OCI-LY1 (cell line): ENCODE measurements around the gene MPRIP.

Experiments
- H2AFZ ChIP-seq: fragments of 200-600 bp; sonication (generic), shearing (Covaris generic); 2 replicates; pipeline ENCODE4 v1.6.0; 2014; ENCODE audit warnings: antibody characterized with exemption, mild to moderate bottlenecking, low read length
- H3F3A ChIP-seq: fragments of 200-600 bp; sonication (generic), shearing (Covaris generic); 2 replicates; pipeline ENCODE4 v1.6.0; 2014; ENCODE audit warnings: mild to moderate bottlenecking, antibody characterized with exemption, low read length, moderate library complexity; ENCODE audit not compliant: insufficient read depth
- H3K27ac ChIP-seq: fragments of 200-600 bp; sonication (generic); 2 replicates; pipeline ENCODE4 v1.5.1; 2014; ENCODE audit warnings: low read length, mixed run types, mild to moderate bottlenecking, low read depth; ENCODE audit not compliant: poor library complexity, severe bottlenecking
- H3K27me3 ChIP-seq: fragments of 200-600 bp; sonication (generic); 2 replicates; pipeline ENCODE4 v1.6.0; 2014; ENCODE audit warnings: antibody characterized with exemption, mild to moderate bottlenecking, low read length, moderate library complexity; ENCODE audit not compliant: insufficient read depth
- H3K36me3 ChIP-seq: fragments of 200-600 bp; sonication (generic); 2 replicates; pipeline ENCODE4 v1.6.1; 2014; ENCODE audit warnings: mild to moderate bottlenecking, antibody characterized with exemption, low read length, moderate library complexity, mixed read lengths; ENCODE audit not compliant: insufficient read depth
- H3K4me1 ChIP-seq: fragments of 200-600 bp; sonication (generic); 2 replicates; pipeline ENCODE4 v1.5.1; 2014; ENCODE audit warnings: mild to moderate bottlenecking, low read length, moderate library complexity; ENCODE audit not compliant: insufficient read depth, severe bottlenecking
- H3K4me2 ChIP-seq: fragments of 200-600 bp; sonication (generic), shearing (Covaris generic); 2 replicates; pipeline ENCODE4 v1.6.1; 2014; ENCODE audit warnings: low read length
- H3K4me3 ChIP-seq: fragments of 200-600 bp; sonication (generic); 2 replicates; pipeline ENCODE4 v1.5.1; 2014; ENCODE audit warnings: low read length, low read depth, mild to moderate bottlenecking, mixed read lengths; ENCODE audit not compliant: poor library complexity, severe bottlenecking
- H3K79me2 ChIP-seq: fragments of 200-600 bp; shearing (Covaris generic); 2 replicates; pipeline ENCODE4 v1.6.1; 2016; ENCODE audit warnings: mixed run types, low read length, mixed read lengths; ENCODE audit not compliant: insufficient read depth
- H3K9ac ChIP-seq: fragments of 200-600 bp; sonication (generic), shearing (Covaris generic); 2 replicates; pipeline ENCODE4 v1.6.1; 2014; ENCODE audit warnings: mild to moderate bottlenecking, low read length, mixed read lengths
- H3K9me2 ChIP-seq: fragments of 200-600 bp; sonication (generic), shearing (Covaris generic); 2 replicates; pipeline ENCODE4 v1.6.1; 2014; ENCODE audit warnings: low read depth, mild to moderate bottlenecking, low read length, mixed read lengths
- H3K9me3 ChIP-seq: fragments of 200-600 bp; shearing (Covaris generic); 2 replicates; pipeline ENCODE4 v1.6.1; 2014; ENCODE audit warnings: low read length, mixed read lengths
- H4K20me1 ChIP-seq: fragments of 200-600 bp; sonication (generic), shearing (Covaris generic); 2 replicates; pipeline ENCODE4 v1.6.0; 2016; ENCODE audit warnings: mild to moderate bottlenecking, low read length; ENCODE audit not compliant: insufficient read depth
- EZH2 ChIP-seq: fragments of 200-600 bp; sonication (generic), shearing (Covaris generic); IDR thresholded peaks from 2 replicates; pipeline ENCODE4 v1.8.0; 2017; ENCODE audit warnings: borderline replicate concordance, mixed run types, mild to moderate bottlenecking, antibody characterized with exemption, low read length, moderate library complexity, mixed read lengths
- TF ChIP-seq, protein P1 (sequence below): fragments of 200-600 bp; sonication (generic), shearing (Covaris generic); IDR thresholded peaks from 2 replicates; pipeline ENCODE4 v1.5.1; 2017; ENCODE audit warnings: mild to moderate bottlenecking, antibody characterized with exemption, low read length, moderate library complexity, mixed read lengths

MPRIP gene

DNA sequence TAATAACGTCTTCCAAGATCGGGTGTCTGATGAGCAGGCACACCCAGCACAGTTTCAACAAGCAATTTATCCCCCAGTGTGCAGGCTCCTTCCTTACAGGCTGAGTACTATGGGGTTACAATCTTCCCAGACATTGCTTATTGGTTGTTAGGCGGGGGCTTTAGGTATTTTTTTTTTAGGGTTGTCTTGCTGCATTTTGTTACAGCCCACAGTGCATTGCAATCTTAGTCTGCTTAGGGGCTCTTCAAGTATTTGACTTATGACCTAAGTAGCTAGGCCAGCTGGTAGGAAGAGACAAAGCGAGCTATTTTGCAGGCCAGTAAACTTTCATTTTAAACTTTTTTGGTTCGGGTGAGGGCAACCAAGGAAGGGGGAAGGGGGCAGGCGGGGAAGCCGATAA is 158.1 kb downstream of the MPRIP start:
- TF ChIP-seq EZH2, result no peak
- TF ChIP-seq, protein P1, sequence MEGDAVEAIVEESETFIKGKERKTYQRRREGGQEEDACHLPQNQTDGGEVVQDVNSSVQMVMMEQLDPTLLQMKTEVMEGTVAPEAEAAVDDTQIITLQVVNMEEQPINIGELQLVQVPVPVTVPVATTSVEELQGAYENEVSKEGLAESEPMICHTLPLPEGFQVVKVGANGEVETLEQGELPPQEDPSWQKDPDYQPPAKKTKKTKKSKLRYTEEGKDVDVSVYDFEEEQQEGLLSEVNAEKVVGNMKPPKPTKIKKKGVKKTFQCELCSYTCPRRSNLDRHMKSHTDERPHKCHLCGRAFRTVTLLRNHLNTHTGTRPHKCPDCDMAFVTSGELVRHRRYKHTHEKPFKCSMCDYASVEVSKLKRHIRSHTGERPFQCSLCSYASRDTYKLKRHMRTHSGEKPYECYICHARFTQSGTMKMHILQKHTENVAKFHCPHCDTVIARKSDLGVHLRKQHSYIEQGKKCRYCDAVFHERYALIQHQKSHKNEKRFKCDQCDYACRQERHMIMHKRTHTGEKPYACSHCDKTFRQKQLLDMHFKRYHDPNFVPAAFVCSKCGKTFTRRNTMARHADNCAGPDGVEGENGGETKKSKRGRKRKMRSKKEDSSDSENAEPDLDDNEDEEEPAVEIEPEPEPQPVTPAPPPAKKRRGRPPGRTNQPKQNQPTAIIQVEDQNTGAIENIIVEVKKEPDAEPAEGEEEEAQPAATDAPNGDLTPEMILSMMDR, result no peak
- Histone ChIP-seq H3F3A (0 out of 2 replicates have a peak, but pooled peaks cover 3% of the 10 kb centered on the region), H3K27ac (no peak overlapping the region), H3K9me2 (no peaks in the 10 kb centered on the region), H2AFZ (no peak overlapping the region), H3K4me3 (no peak overlapping the region), H3K4me2 (no peak overlapping the region), H3K9me3 (no peaks in the 10 kb centered on the region), H3K4me1 (peaks cover 18% of the 10 kb centered on the region), H3K36me3 (peaks cover 47% of the 10 kb centered on the region), H3K27me3 (no peaks in the 10 kb centered on the region), H4K20me1 (no peaks in the 10 kb centered on the region), H3K9ac (no peak overlapping the region), H3K79me2 (peaks cover 19% of the 10 kb centered on the region)

DNA sequence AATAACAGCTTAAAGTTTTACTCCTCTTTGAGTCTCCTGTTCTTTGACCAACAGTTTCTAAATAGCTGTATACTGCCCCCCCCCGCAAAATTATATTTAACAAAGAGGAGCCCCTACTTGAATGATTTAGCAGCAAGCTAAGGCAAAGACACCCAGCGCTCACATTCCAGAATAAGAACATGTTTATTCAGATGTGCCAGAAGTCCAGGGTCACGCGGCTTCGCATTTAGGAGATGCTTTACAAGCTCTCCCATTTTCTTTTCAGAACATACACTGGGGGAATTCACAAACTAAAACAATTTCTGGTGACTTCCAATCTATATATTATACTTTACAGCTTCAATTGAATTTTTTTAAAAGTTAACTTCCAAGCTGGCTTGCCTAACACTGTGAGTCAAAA is 158.6 kb downstream of the MPRIP start:
- Histone ChIP-seq H2AFZ (no peak overlapping the region), H3K79me2 (peaks cover 21% of the 10 kb centered on the region), H3F3A (0 out of 2 replicates have a peak, but pooled peaks cover 3% of the 10 kb centered on the region), H3K4me1 (peaks cover 19% of the 10 kb centered on the region), H3K9ac (no peak overlapping the region), H3K9me2 (no peaks in the 10 kb centered on the region), H3K9me3 (no peaks in the 10 kb centered on the region), H4K20me1 (no peaks in the 10 kb centered on the region), H3K36me3 (peaks cover 47% of the 10 kb centered on the region), H3K27ac (no peak overlapping the region), H3K4me2 (no peak overlapping the region), H3K27me3 (no peaks in the 10 kb centered on the region), H3K4me3 (no peak overlapping the region)
- no peak for TF ChIP-seq EZH2
- TF ChIP-seq, protein P1, result no peak

DNA sequence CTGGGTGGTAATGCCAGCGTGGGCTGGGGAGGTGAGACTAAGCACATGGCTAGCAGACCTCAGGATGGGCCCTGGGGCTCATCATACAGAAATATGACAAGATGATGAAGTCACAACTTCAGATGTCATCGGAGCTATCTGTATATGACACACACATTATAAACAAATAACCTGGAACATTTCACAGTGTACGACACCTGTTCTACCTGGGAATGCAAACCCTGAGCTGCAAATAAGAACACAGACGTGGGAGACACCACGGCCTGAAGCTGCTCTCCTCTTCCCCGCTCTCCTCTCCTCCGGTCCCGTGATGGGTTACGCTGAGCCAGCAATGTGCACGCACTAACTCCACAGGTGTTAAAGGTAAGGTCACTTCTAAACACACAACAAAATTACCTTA is 159.0 kb downstream of the MPRIP start:
- H4K20me1 ChIP-seq, result no peaks in the 10 kb centered on the region
- no peaks in the 10 kb centered on the region for H3K9me3 ChIP-seq
- no peaks in the 10 kb centered on the region for H3K27me3 ChIP-seq
- no peak overlapping the region for H3K9ac ChIP-seq
- TF ChIP-seq, protein P1, result no peak
- TF ChIP-seq EZH2, result no peak
- peaks cover 21% of the 10 kb centered on the region for H3K79me2 ChIP-seq
- no peak overlapping the region for H3K4me2 ChIP-seq
- no peak overlapping the region for H3K4me3 ChIP-seq
- no peak overlapping the region for H2AFZ ChIP-seq
- 0 out of 2 replicates have a peak, but pooled peaks cover 3% of the 10 kb centered on the region for H3F3A ChIP-seq
- no peak overlapping the region for H3K27ac ChIP-seq
- no peaks in the 10 kb centered on the region for H3K9me2 ChIP-seq
- H3K4me1 ChIP-seq, result peaks cover 19% of the 10 kb centered on the region
- H3K36me3 ChIP-seq, result peaks cover 47% of the 10 kb centered on the region
